NB4 (cell line): ENCODE measurements around the gene MKRN2OS.

Experiments used
- DNase-seq: peaks from one replicate; pipeline ENCODE4 v3.0.0; 2010; ENCODE audit warnings: low read depth
- H3K4me3 ChIP-seq: one replicate; pipeline ENCODE4 v1.5.1; 2011; ENCODE audit warnings: mild to moderate bottlenecking, low read depth, low read length, moderate library complexity
- MYC ChIP-seq: IDR thresholded peaks from 2 replicates; pipeline ENCODE4 v1.6.1; 2011; ENCODE audit warnings: low read depth, low read length
- POLR2A ChIP-seq: IDR thresholded peaks from 2 replicates; pipeline ENCODE4 v1.6.1; 2011; ENCODE audit warnings: mild to moderate bottlenecking; ENCODE audit not compliant: insufficient read length; ENCODE audit errors: extremely low read depth
- TF ChIP-seq, protein P1 (sequence below): IDR thresholded peaks from one replicate; pipeline ENCODE4 v1.5.1; 2012; ENCODE audit warnings: low read depth, low read length
- TF ChIP-seq, protein P2 (sequence below): IDR thresholded peaks from 2 replicates; pipeline ENCODE4 v1.6.1; 2011; ENCODE audit warnings: low read depth, low read length

Gene MKRN2OS

DNA sequence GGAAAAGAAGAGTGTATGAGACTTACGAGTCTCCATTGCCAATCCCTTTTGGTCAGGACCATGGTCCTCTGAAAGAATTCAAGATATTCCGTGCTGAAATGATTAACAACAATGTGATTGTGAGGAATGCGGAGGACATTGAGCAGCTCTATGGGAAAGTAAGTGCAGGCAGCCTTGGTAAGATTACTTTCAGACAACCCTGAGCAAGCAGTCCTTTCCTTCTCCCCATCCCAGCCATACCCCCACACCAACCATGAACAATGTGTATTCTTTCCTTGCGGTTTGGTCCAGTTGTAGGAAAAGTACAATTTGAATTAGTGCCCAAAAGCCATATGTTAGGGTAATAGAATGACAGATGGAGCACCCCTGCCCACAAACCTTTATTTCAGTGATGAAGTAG is 55.5 kb downstream of the MKRN2OS start:
- no peak for DNase-seq
- no peak overlapping the region for H3K4me3 ChIP-seq
- TF ChIP-seq, protein P1, sequence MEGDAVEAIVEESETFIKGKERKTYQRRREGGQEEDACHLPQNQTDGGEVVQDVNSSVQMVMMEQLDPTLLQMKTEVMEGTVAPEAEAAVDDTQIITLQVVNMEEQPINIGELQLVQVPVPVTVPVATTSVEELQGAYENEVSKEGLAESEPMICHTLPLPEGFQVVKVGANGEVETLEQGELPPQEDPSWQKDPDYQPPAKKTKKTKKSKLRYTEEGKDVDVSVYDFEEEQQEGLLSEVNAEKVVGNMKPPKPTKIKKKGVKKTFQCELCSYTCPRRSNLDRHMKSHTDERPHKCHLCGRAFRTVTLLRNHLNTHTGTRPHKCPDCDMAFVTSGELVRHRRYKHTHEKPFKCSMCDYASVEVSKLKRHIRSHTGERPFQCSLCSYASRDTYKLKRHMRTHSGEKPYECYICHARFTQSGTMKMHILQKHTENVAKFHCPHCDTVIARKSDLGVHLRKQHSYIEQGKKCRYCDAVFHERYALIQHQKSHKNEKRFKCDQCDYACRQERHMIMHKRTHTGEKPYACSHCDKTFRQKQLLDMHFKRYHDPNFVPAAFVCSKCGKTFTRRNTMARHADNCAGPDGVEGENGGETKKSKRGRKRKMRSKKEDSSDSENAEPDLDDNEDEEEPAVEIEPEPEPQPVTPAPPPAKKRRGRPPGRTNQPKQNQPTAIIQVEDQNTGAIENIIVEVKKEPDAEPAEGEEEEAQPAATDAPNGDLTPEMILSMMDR, result no peak
- TF ChIP-seq POLR2A (no peak), MYC (no peak)
- TF ChIP-seq, protein P2, sequence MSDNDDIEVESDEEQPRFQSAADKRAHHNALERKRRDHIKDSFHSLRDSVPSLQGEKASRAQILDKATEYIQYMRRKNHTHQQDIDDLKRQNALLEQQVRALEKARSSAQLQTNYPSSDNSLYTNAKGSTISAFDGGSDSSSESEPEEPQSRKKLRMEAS, result no peak
